Liver (tissue), 9 donors: ENCODE data around the gene CTTNBP2. TPM values are rescaled to one million over a fixed set of nuclear protein-coding genes. Genes with fewer than 3 reads are reported as not detected.
A peak's percentile ranks its signal among the peaks of the same experiment; 100 is the strongest.

ENCODE experiments used
- DNase-seq: peaks from one replicate; pipeline ENCODE4 v3.0.0-alpha.2; 2017; ENCODE audit warnings: low spot score
- H3K27ac ChIP-seq, 2 donors: one replicate each; pipeline ENCODE4 v1.7.0; 2013; ENCODE audit warnings: inconsistent platforms in 2 of 2, low read length in 2 of 2, control low read depth in 1 of 2, low read depth in 1 of 2, mild to moderate bottlenecking in 1 of 2
- H3K27me3 ChIP-seq, 4 donors: one replicate each; pipeline versions ENCODE4 v1.6.1 to v1.7.0; 2013; ENCODE audit warnings: low read length in 3 of 4, inconsistent platforms in 1 of 4, mild to moderate bottlenecking in 1 of 4, moderate library complexity in 1 of 4; ENCODE audit not compliant: control insufficient read depth in 4 of 4, insufficient read depth in 4 of 4
- H3K36me3 ChIP-seq, 4 donors: one replicate each; pipeline versions ENCODE4 v1.6.1 to v1.7.0; 2013; ENCODE audit warnings: low read length in 3 of 4, mild to moderate bottlenecking in 3 of 4, low read depth in 1 of 4, moderate library complexity in 1 of 4; ENCODE audit not compliant: control insufficient read depth in 4 of 4, insufficient read depth in 3 of 4
- H3K4me1 ChIP-seq, 4 donors: one replicate each; pipeline versions ENCODE4 v1.6.1 to v1.7.0; 2013; ENCODE audit warnings: low read length in 3 of 4, mild to moderate bottlenecking in 3 of 4, moderate library complexity in 1 of 4; ENCODE audit not compliant: control insufficient read depth in 4 of 4, insufficient read depth in 4 of 4
- H3K4me3 ChIP-seq, 3 donors: one replicate each; pipeline versions ENCODE4 v1.6.1 to v1.7.0; 2013; ENCODE audit warnings: low read length in 3 of 3, control low read depth in 1 of 3, low read depth in 1 of 3, mild to moderate bottlenecking in 1 of 3
- H3K9ac ChIP-seq, 2 donors: one replicate each; pipeline ENCODE4 v1.7.0; 2013; ENCODE audit warnings: low read length in 2 of 2, mild to moderate bottlenecking in 2 of 2, moderate library complexity in 2 of 2, control low read depth in 1 of 2, low read depth in 1 of 2
- H3K9me3 ChIP-seq, 4 donors: one replicate each; pipeline versions ENCODE4 v1.6.1 to v1.7.0; 2013; ENCODE audit warnings: low read length in 3 of 4; ENCODE audit not compliant: control insufficient read depth in 4 of 4
- EGR1 ChIP-seq, 2 donors: IDR thresholded peaks; 2 replicates each; pipeline ENCODE4 v1.6.1; 2016 to 2018; ENCODE audit warnings: antibody characterized with exemption in 2 of 2, low read depth in 2 of 2
- FOXA2 ChIP-seq: IDR thresholded peaks from 2 replicates; pipeline ENCODE4 v1.6.1; 2016; ENCODE audit warnings: antibody characterized with exemption
- GABPA ChIP-seq, 2 donors: IDR thresholded peaks in 1 of 2; conservative IDR thresholded peaks in 1 of 2; 2 replicates each; pipeline ENCODE4 v1.6.1; 2016; ENCODE audit warnings: antibody characterized with exemption in 2 of 2, mild to moderate bottlenecking in 1 of 2, moderate library complexity in 1 of 2
- HNF4A ChIP-seq, 2 donors: conservative IDR thresholded peaks; 2 replicates each; pipeline ENCODE4 v1.6.1; 2016; ENCODE audit warnings: antibody characterized with exemption in 2 of 2, mild to moderate bottlenecking in 2 of 2
- HNF4G ChIP-seq: IDR thresholded peaks from 2 replicates; pipeline ENCODE4 v1.6.1; 2016; ENCODE audit warnings: antibody characterized with exemption
- JUND ChIP-seq, 2 donors: IDR thresholded peaks; 2 replicates each; pipeline ENCODE4 v1.6.1; 2016; ENCODE audit warnings: antibody characterized with exemption in 2 of 2
- NR2F2 ChIP-seq: IDR thresholded peaks from 2 replicates; pipeline ENCODE4 v1.6.1; 2016; ENCODE audit warnings: antibody characterized with exemption
- RAD21 ChIP-seq, 2 donors: IDR thresholded peaks; 2 replicates each; pipeline ENCODE4 v1.6.1; 2016; ENCODE audit warnings: antibody characterized with exemption in 2 of 2, mild to moderate bottlenecking in 2 of 2
- RXRA ChIP-seq, 2 donors: IDR thresholded peaks; 2 replicates each; pipeline ENCODE4 v1.6.1; 2017 to 2018; ENCODE audit warnings: antibody characterized with exemption in 2 of 2, mild to moderate bottlenecking in 1 of 2
- SP1 ChIP-seq: IDR thresholded peaks from 2 replicates; pipeline ENCODE4 v1.6.1; 2018; ENCODE audit warnings: antibody characterized with exemption, mild to moderate bottlenecking
- TAF1 ChIP-seq: conservative IDR thresholded peaks from 2 replicates; pipeline ENCODE4 v1.6.1; 2016; ENCODE audit warnings: antibody characterized with exemption, mild to moderate bottlenecking
- YY1 ChIP-seq: IDR thresholded peaks from 2 replicates; pipeline ENCODE4 v1.6.1; 2016; ENCODE audit warnings: antibody characterized with exemption, mild to moderate bottlenecking
- whole genome bisulfite sequencing: extraction: QIAGEN DNeasy Blood & Tissue Kit; methylation state at CpG from one replicate; pipeline ENCODE4 v1.1.7; 2013; 5-methylcytosine and 5-hydroxymethylcytosine counted together
- polyA plus RNA-seq, 2 donors: library from polyadenylated mRNA; stranded (reverse) in 1 of 2; unstranded in 1 of 2; fragments of 200-250 nt in 1 of 2; fragments of >200 nt in 1 of 2; fragmentation: Nextera tagmentation in 1 of 2; extraction: Ambion mirVana in 1 of 2; gene quantifications; one replicate each; pipeline versions ENCODE4 v1.2.1 to v1.2.3, GENCODE V29; 2013 to 2015
- total RNA-seq, 2 donors: library from RNA; depleted of rRNA; stranded (reverse); fragments of >200 nt; gene quantifications; one replicate each; pipeline ENCODE4 v1.2.3, GENCODE V29; 2014
- TF ChIP-seq, protein P1 (sequence below): IDR thresholded peaks from 2 replicates; pipeline ENCODE4 v1.6.1; 2016; ENCODE audit warnings: antibody characterized with exemption
- TF ChIP-seq, protein P2 (sequence below): IDR thresholded peaks from 2 replicates; pipeline ENCODE4 v1.6.1; 2016; ENCODE audit warnings: antibody characterized with exemption
- TF ChIP-seq, protein P3 (sequence below): IDR thresholded peaks from 2 replicates; pipeline ENCODE4 v1.6.1; 2016; ENCODE audit warnings: antibody characterized with exemption
- TF ChIP-seq, protein P4 (sequence below): fragments of 150-350 bp; IDR thresholded peaks from 2 replicates; pipeline ENCODE4 v1.5.1; 2017; ENCODE audit warnings: improper control_type of control experiment, low read depth, low read length; ENCODE audit not compliant: missing input control
- donor health status: healthy.
- donor health status: healthy.
- donor health status: healthy.
- donor health status: healthy.
- donor health status: healthy.

The CTTNBP2 gene
- total and polyA plus RNA-seq, 4 donors, result 1.2 to 1.7 (median 1.5) TPM

DNA sequence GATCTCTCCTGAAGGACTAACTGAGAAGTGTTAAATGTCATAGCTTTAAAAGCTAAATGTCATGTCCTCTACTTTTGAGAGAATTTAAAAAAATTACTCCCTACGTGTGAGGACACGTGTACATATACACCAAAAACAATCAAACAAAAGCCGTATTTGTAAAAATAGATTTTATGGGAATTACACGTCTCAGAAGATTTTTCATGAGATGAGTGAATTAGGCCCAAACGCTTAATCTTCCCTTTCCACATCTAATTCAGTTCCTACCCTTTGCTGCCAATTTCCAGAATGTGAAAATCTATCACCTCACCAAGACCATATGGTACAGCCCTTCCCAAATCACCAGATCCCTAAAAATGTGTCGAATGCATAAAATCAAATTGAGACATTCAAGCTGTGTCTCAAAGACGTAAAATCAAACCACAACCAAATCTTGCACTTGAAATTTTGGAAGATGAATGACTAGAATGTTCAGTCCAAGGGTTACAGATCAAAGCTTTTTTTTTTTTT lies 1.0 kb upstream of the CTTNBP2 start:
- Histone ChIP-seq H3K4me1 (peaks cover 2 to 21% (median 13%) of the 10 kb centered on the region in 4 donors), H3K4me3 (peak overlapping the region in 1 of 3 donors; percentile 91), H3K36me3 (no peaks in the 10 kb centered on the region), H3K9ac (no peak overlapping the region), H3K27me3 (no peaks in the 10 kb centered on the region), H3K9me3 (no peaks in the 10 kb centered on the region), H3K27ac (no peak overlapping the region)
- TF ChIP-seq, protein P1, sequence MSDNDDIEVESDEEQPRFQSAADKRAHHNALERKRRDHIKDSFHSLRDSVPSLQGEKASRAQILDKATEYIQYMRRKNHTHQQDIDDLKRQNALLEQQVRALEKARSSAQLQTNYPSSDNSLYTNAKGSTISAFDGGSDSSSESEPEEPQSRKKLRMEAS, result no peak
- no peak for TF ChIP-seq EGR1 (IDR thresholded peaks at IDR 0.05; ENCODE audit: low read depth in 2 of 2)
- TF ChIP-seq RXRA (IDR thresholded peaks at IDR 0.05), result no peak
- TF ChIP-seq TAF1, result no peak
- no peak for TF ChIP-seq FOXA2
- TF ChIP-seq HNF4A (conservative IDR thresholded peaks at IDR 0.05), result no peak
- TF ChIP-seq GABPA (IDR thresholded peaks at IDR 0.05 in 1 of 2, conservative IDR thresholded peaks at IDR 0.05 in 1 of 2), result no peak
- no peak for TF ChIP-seq JUND (IDR thresholded peaks at IDR 0.05)
- TF ChIP-seq, protein P2, sequence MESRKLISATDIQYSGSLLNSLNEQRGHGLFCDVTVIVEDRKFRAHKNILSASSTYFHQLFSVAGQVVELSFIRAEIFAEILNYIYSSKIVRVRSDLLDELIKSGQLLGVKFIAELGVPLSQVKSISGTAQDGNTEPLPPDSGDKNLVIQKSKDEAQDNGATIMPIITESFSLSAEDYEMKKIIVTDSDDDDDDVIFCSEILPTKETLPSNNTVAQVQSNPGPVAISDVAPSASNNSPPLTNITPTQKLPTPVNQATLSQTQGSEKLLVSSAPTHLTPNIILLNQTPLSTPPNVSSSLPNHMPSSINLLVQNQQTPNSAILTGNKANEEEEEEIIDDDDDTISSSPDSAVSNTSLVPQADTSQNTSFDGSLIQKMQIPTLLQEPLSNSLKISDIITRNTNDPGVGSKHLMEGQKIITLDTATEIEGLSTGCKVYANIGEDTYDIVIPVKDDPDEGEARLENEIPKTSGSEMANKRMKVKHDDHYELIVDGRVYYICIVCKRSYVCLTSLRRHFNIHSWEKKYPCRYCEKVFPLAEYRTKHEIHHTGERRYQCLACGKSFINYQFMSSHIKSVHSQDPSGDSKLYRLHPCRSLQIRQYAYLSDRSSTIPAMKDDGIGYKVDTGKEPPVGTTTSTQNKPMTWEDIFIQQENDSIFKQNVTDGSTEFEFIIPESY, result no peak
- no peak for TF ChIP-seq RAD21 (IDR thresholded peaks at IDR 0.05)
- TF ChIP-seq, protein P3, sequence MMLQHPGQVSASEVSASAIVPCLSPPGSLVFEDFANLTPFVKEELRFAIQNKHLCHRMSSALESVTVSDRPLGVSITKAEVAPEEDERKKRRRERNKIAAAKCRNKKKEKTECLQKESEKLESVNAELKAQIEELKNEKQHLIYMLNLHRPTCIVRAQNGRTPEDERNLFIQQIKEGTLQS, result no peak
- no peak for TF ChIP-seq HNF4G
- TF ChIP-seq YY1, result no peak
- TF ChIP-seq, protein P4, sequence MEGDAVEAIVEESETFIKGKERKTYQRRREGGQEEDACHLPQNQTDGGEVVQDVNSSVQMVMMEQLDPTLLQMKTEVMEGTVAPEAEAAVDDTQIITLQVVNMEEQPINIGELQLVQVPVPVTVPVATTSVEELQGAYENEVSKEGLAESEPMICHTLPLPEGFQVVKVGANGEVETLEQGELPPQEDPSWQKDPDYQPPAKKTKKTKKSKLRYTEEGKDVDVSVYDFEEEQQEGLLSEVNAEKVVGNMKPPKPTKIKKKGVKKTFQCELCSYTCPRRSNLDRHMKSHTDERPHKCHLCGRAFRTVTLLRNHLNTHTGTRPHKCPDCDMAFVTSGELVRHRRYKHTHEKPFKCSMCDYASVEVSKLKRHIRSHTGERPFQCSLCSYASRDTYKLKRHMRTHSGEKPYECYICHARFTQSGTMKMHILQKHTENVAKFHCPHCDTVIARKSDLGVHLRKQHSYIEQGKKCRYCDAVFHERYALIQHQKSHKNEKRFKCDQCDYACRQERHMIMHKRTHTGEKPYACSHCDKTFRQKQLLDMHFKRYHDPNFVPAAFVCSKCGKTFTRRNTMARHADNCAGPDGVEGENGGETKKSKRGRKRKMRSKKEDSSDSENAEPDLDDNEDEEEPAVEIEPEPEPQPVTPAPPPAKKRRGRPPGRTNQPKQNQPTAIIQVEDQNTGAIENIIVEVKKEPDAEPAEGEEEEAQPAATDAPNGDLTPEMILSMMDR, result no peak
- TF ChIP-seq NR2F2, result no peak
- WGBS, result 76% methylated on average over 7 of the region's 7 CpGs
- no peak for DNase-seq

DNA sequence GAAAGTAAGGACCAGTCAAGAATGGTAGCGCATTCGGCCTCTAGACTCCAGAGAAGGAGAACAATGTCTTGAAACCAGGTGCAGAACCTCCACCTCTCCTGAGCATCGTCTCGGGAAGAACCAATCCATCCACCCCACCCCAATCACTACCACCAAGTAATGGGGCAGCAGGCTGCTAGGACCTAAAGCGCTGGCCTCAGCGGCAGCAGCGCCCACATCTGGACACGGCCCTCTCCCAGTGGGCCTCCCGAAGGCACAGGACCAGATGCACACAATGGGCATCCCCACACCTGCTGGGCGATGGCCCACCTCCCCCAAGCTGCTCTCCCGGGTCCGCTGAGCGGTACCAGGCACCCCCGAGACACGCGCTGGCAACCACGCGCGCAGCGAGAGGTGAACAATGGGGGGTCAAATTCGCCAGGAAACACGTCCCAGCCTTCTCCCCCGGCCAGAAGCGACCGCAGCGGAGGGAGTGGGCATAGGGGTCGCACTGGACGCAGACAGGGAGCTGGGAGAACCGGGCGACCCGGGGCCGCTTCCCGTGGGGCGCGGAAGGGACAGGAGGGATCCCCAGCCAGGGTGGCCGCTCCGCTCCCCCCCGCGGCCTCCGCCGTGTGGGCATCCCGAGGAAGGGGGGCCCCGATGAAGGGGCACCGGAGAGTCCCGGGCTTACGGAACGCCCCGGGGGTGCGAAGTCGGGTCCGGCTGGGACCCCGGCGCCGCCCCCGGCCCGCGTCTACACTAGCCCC lies 506 bp downstream of the CTTNBP2 start:
- Histone ChIP-seq H3K4me1 (peaks cover 2 to 21% (median 13%) of the 10 kb centered on the region in 4 donors), H3K9ac (peak overlapping the region in 1 of 2 donors; percentile 33), H3K27ac (peak overlapping the region in 1 of 2 donors; percentile 17), H3K4me3 (peak overlapping the region; percentile 57 to 91 (median 66)), H3K36me3 (no peaks in the 10 kb centered on the region), H3K9me3 (no peaks in the 10 kb centered on the region), H3K27me3 (no peaks in the 10 kb centered on the region)
- no peak for DNase-seq
- TF ChIP-seq SP1 (no peak), RAD21 (IDR thresholded peaks at IDR 0.05) (peak in 1 of 2 donors; percentile 18)
- WGBS, result 5% methylated on average over 57 of the region's 57 CpGs
